IMR-90 (cell line): ENCODE data around the gene HRH2. TPM values are rescaled to one million over a fixed set of nuclear protein-coding genes. Genes with fewer than 3 reads are reported as not detected.

Experiments
- ATAC-seq: fragments of 200-7000 bp; cut with Tn5 transposase; 2 replicates; pipeline ENCODE4 v1.9.1; 2020; ENCODE audit warnings: low read depth, mild to moderate bottlenecking, moderate library complexity
- BruUV-seq: library from RNA; stranded (reverse); fragments of 400-500 nt; replicated peaks from 2 replicates; lab custom pipeline; 2021; lab: Mats Ljungman, UMichigan
- CTCF ChIA-PET: fragments of 300-600 bp; formaldehyde crosslinking; extraction: SDS; loops from one replicate; lab custom pipeline; 2021; ENCODE audit warnings: antibody characterized with exemption; lab: Yijun Ruan, JAX
- POLR2A ChIA-PET: fragments of 300-600 bp; sonication (Branson Sonifier 250); formaldehyde crosslinking; loops from one replicate; lab custom pipeline; 2022; ENCODE audit warnings: antibody characterized with exemption; ENCODE audit not compliant: unreplicated experiment; lab: Charles Lee
- DNase-seq: peaks from one replicate; pipeline ENCODE4 v3.0.0; 2013
- H2AFZ ChIP-seq: replicated peaks from 2 replicates; pipeline ENCODE3; 2013; ENCODE audit warnings: low read length, mild to moderate bottlenecking; ENCODE audit not compliant: poor library complexity
- H2AK5ac ChIP-seq: 2 replicates; pipeline ENCODE4 v1.6.1; 2013; ENCODE audit warnings: low read depth, low read length, inconsistent platforms
- H2AK9ac ChIP-seq: replicated peaks from 2 replicates; pipeline ENCODE3; 2013; ENCODE audit warnings: mild to moderate bottlenecking, low read depth, low read length, moderate library complexity; ENCODE audit not compliant: poor library complexity
- H2BK120ac ChIP-seq: 2 replicates; pipeline ENCODE4 v1.6.1; 2013; ENCODE audit warnings: low read depth, low read length, inconsistent platforms
- H2BK15ac ChIP-seq: 3 replicates; pipeline ENCODE4 v1.6.1; 2013; ENCODE audit warnings: low read depth, low read length, inconsistent platforms
- H2BK20ac ChIP-seq: 2 replicates; pipeline ENCODE4 v1.6.1; 2013; ENCODE audit warnings: low read depth, mild to moderate bottlenecking, inconsistent platforms, low read length, moderate library complexity
- H2BK5ac ChIP-seq: 2 replicates; pipeline ENCODE4 v1.6.1; 2013; ENCODE audit warnings: mild to moderate bottlenecking, low read depth, low read length, inconsistent platforms; ENCODE audit not compliant: poor library complexity, severe bottlenecking
- H3K14ac ChIP-seq: replicated peaks from 2 replicates; pipeline ENCODE4 v1.6.1; 2013; ENCODE audit warnings: low read depth, low read length, inconsistent platforms
- H3K18ac ChIP-seq: 2 replicates; pipeline ENCODE4 v1.6.1; 2013; ENCODE audit warnings: low read depth, low read length, control low read depth
- H3K23ac ChIP-seq: 2 replicates; pipeline ENCODE4 v1.6.1; 2013; ENCODE audit warnings: low read depth, low read length, inconsistent platforms
- H3K27ac ChIP-seq: 2 replicates; pipeline ENCODE4 v1.5.1; 2013; ENCODE audit warnings: mild to moderate bottlenecking, control low read depth, low read length; ENCODE audit not compliant: insufficient read depth
- H3K27me3 ChIP-seq: 2 replicates; pipeline ENCODE4 v1.6.1; 2013; ENCODE audit warnings: low read length; ENCODE audit not compliant: control insufficient read depth, insufficient read depth
- H3K36me3 ChIP-seq: 2 replicates; pipeline ENCODE4 v1.6.1; 2013; ENCODE audit warnings: low read length, mixed read lengths; ENCODE audit not compliant: control insufficient read depth, insufficient read depth
- H3K4ac ChIP-seq: 2 replicates; pipeline ENCODE4 v1.6.1; 2013; ENCODE audit warnings: low read depth, low read length, inconsistent platforms
- H3K4me1 ChIP-seq: 2 replicates; pipeline ENCODE4 v1.6.1; 2013; ENCODE audit warnings: low read length, mixed read lengths; ENCODE audit not compliant: control insufficient read depth, insufficient read depth
- H3K4me2 ChIP-seq: 2 replicates; pipeline ENCODE4 v1.6.1; 2013; ENCODE audit warnings: low read depth, mild to moderate bottlenecking, control low read depth, low read length, moderate library complexity
- H3K4me3 ChIP-seq: 2 replicates; pipeline ENCODE4 v1.5.1; 2013; ENCODE audit warnings: low read depth, mild to moderate bottlenecking, control low read depth, low read length, moderate library complexity; ENCODE audit not compliant: insufficient read depth
- H3K56ac ChIP-seq: 2 replicates; pipeline ENCODE4 v1.6.1; 2013; ENCODE audit warnings: low read length, inconsistent platforms; ENCODE audit not compliant: insufficient read depth; ENCODE audit errors: extremely low read depth
- H3K79me1 ChIP-seq, 2 experiments: 2 replicates each; pipeline ENCODE4 v1.6.1; 2013; ENCODE audit warnings: low read length in 2 of 2, inconsistent platforms in 1 of 2, low read depth in 1 of 2
- H3K9ac ChIP-seq: 2 replicates; pipeline ENCODE4 v1.6.1; 2013; ENCODE audit warnings: low read depth, low read length, control low read depth
- H3K9me1 ChIP-seq: 2 replicates; pipeline ENCODE4 v1.6.1; 2013; ENCODE audit warnings: low read length, inconsistent platforms; ENCODE audit not compliant: insufficient read depth
- H3K9me3 ChIP-seq: 2 replicates; pipeline ENCODE4 v1.6.1; 2013; ENCODE audit warnings: low read length; ENCODE audit not compliant: control insufficient read depth, insufficient read depth
- H4K20me1 ChIP-seq: 2 replicates; pipeline ENCODE4 v1.6.1; 2013; ENCODE audit warnings: low read length, inconsistent platforms; ENCODE audit not compliant: insufficient read depth
- H4K5ac ChIP-seq: 2 replicates; pipeline ENCODE4 v1.6.1; 2013; ENCODE audit warnings: mild to moderate bottlenecking, low read depth, low read length, control low read depth
- H4K8ac ChIP-seq, 2 experiments: 2 replicates each; pipeline ENCODE4 v1.6.1; 2013; ENCODE audit warnings: low read depth in 2 of 2, low read length in 2 of 2, control low read depth in 1 of 2, inconsistent platforms in 1 of 2
- H4K91ac ChIP-seq: 2 replicates; pipeline ENCODE4 v1.6.1; 2013; ENCODE audit warnings: low read depth, low read length, inconsistent platforms; ENCODE audit not compliant: insufficient read depth
- CHD1 ChIP-seq: IDR thresholded peaks from 2 replicates; pipeline ENCODE4 v1.6.1; 2012; ENCODE audit warnings: low read depth, low read length, improper control_type of control experiment
- MAFK ChIP-seq: IDR thresholded peaks from 2 replicates; pipeline ENCODE4 v1.6.1; 2012; ENCODE audit warnings: low read depth, low read length, improper control_type of control experiment
- MXI1 ChIP-seq: IDR thresholded peaks from 2 replicates; pipeline ENCODE4 v1.6.1; 2012; ENCODE audit warnings: low read depth, mild to moderate bottlenecking, low read length, moderate library complexity, borderline replicate concordance
- NFE2L2 ChIP-seq: fragments of 150-350 bp; IDR thresholded peaks from 2 replicates; pipeline ENCODE4 v1.6.1; 2016; ENCODE audit warnings: low read depth, mild to moderate bottlenecking, low read length
- POLR2A ChIP-seq: IDR thresholded peaks from 2 replicates; pipeline ENCODE4 v1.6.1; 2012; ENCODE audit warnings: mild to moderate bottlenecking, low read depth, low read length
- RCOR1 ChIP-seq: IDR thresholded peaks from 2 replicates; pipeline ENCODE4 v1.6.1; 2012; ENCODE audit warnings: mild to moderate bottlenecking, low read length, improper control_type of control experiment; ENCODE audit not compliant: insufficient replicate concordance
- RFX5 ChIP-seq: IDR thresholded peaks from 2 replicates; pipeline ENCODE4 v1.8.0; 2012; ENCODE audit warnings: low read depth, mild to moderate bottlenecking, low read length, moderate library complexity
- SMC3 ChIP-seq: fragments of 150-350 bp; IDR thresholded peaks from 2 replicates; pipeline ENCODE4 v1.6.1; 2016; ENCODE audit warnings: low read depth, mild to moderate bottlenecking, antibody characterized with exemption, low read length, moderate library complexity
- WGBS, 2 experiments: methylation state at CpG; one replicate each; pipeline versions ENCODE4 v1.1.5 to v1.1.7; 2013; ENCODE audit warnings: missing lambda C conversion rate in 2 of 2; ENCODE audit not compliant: insufficient read length in 1 of 2; ENCODE audit errors: extremely low coverage in 2 of 2; 5-methylcytosine and 5-hydroxymethylcytosine counted together
- dilution Hi-C: fragments of 300-500 bp; cut with HindIII; formaldehyde crosslinking; loops from one replicate; pipeline ENCODE4 v1.14.3; 2018; ENCODE audit warnings: low sequenced_read_pairs; ENCODE audit not compliant: unreplicated experiment
- in situ Hi-C: fragments of 300-500 bp; cut with MboI; formaldehyde crosslinking; loops from 3 replicates; pipeline ENCODE4 v1.14.3; 2019; ENCODE audit warnings: low sequenced_read_pairs, inconsistent platforms, mixed read lengths
- intact Hi-C: fragments of 100-400 bp; cut with micrococcal nuclease; formaldehyde crosslinking; loops from 2 replicates; pipeline ENCODE4 v1.10.0; 2022
- polyA plus RNA-seq, 3 experiments: library from polyadenylated mRNA; depleted of rRNA; stranded (reverse); fragments of >200 nt; gene quantifications; 2 replicates each; pipeline ENCODE4 v1.2.3, GENCODE V29; 2012; ENCODE audit warnings: low replicate concordance in 1 of 3
- total RNA-seq: library from RNA; depleted of rRNA; stranded (reverse); fragments of >200 nt; gene quantifications from 2 replicates; pipeline ENCODE4 v1.2.3, GENCODE V29; 2012
- TF ChIP-seq, protein P1 (sequence below): fragments of 150-350 bp; IDR thresholded peaks from 2 replicates; pipeline ENCODE4 v1.6.1; 2017; ENCODE audit warnings: mild to moderate bottlenecking, antibody characterized with exemption, low read length, low read depth
- TF ChIP-seq, protein P2 (sequence below): fragments of 150-350 bp; IDR thresholded peaks from 2 replicates; pipeline ENCODE4 v1.6.1; 2016; ENCODE audit warnings: low read depth, mild to moderate bottlenecking, low read length, moderate library complexity, borderline replicate concordance

The HRH2 gene
- total and polyA plus RNA-seq, 2 of the 4 experiments (the other 2 are of a cell fraction), result not detected

DNA sequence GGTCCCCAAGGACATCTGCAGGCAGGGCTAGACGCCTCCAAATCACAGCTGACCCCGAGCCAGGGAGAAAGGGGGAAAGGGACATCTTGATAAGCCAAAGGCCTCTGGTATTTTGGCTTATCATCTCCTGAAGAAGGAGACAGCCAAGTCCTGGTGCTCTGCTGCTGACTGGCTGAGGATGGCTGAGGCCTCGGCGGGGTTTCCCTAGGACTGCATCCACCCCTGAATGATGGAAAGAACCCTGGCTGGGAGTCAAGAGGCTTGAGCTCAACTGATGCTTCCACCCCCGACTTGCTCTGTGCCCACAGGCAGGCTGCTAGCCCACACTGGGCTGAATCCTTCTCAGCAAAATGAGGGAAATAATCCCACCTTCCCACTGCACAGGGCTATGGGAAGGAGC, 30.9 kb upstream of the HRH2 start:
- DNase-seq (no peak), ATAC-seq (no peak)
- Histone ChIP-seq H4K8ac (no peak overlapping the region), H3K14ac (no peak overlapping the region), H2AFZ (no peak overlapping the region), H3K18ac (no peak overlapping the region), H3K4ac (no peak overlapping the region), H3K56ac (no peak overlapping the region), H2BK120ac (no peak overlapping the region), H3K4me2 (no peak overlapping the region), H4K5ac (no peak overlapping the region), H3K36me3 (no peaks in the 10 kb centered on the region), H3K9ac (no peak overlapping the region), H3K23ac (no peak overlapping the region), H3K4me1 (no peaks in the 10 kb centered on the region), H2AK5ac (no peak overlapping the region), H3K27me3 (no peaks in the 10 kb centered on the region), H2BK5ac (no peak overlapping the region), H3K27ac (no peak overlapping the region), H2AK9ac (no peak overlapping the region), H4K20me1 (no peaks in the 10 kb centered on the region), H3K9me1 (no peaks in the 10 kb centered on the region), H2BK20ac (no peak overlapping the region), H3K4me3 (no peak overlapping the region), H3K9me3 (peaks cover 33% of the 10 kb centered on the region), H3K79me1 (no peaks in the 10 kb centered on the region), H4K91ac (no peak overlapping the region), H2BK15ac (no peak overlapping the region)
- dilution Hi-C loops, result no loop called here
- ChIA-PET CTCF (no interaction called here), POLR2A (no interaction called here)
- TF ChIP-seq, protein P1, sequence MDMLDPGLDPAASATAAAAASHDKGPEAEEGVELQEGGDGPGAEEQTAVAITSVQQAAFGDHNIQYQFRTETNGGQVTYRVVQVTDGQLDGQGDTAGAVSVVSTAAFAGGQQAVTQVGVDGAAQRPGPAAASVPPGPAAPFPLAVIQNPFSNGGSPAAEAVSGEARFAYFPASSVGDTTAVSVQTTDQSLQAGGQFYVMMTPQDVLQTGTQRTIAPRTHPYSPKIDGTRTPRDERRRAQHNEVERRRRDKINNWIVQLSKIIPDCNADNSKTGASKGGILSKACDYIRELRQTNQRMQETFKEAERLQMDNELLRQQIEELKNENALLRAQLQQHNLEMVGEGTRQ, result no peak
- no peak for TF ChIP-seq MXI1
- TF ChIP-seq SMC3, result no peak
- TF ChIP-seq MAFK, result no peak
- TF ChIP-seq RFX5, result no peak
- no peak for TF ChIP-seq RCOR1
- no peak for TF ChIP-seq NFE2L2
- TF ChIP-seq CHD1, result no peak
- TF ChIP-seq, protein P2, sequence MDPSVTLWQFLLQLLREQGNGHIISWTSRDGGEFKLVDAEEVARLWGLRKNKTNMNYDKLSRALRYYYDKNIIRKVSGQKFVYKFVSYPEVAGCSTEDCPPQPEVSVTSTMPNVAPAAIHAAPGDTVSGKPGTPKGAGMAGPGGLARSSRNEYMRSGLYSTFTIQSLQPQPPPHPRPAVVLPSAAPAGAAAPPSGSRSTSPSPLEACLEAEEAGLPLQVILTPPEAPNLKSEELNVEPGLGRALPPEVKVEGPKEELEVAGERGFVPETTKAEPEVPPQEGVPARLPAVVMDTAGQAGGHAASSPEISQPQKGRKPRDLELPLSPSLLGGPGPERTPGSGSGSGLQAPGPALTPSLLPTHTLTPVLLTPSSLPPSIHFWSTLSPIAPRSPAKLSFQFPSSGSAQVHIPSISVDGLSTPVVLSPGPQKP, result no peak
- no peak for TF ChIP-seq POLR2A
- WGBS, 2 experiments, result 60% methylated on average over 1 of the region's 5 CpGs; no CpG with 5 or more reads in 1 of the 2 experiments
- in situ Hi-C loops, result no loop called here
- intact Hi-C loops, result no loop called here
- no TSS peak for BruUV-seq
